ENCODE measurements around the gene ARFGEF3.
"Not testable (repeated sequence)": the region's sequence is repeated elsewhere in the genome, so short reads cannot be mapped to it uniquely, and the experiment has no call there.

ARFGEF3 gene

DNA sequence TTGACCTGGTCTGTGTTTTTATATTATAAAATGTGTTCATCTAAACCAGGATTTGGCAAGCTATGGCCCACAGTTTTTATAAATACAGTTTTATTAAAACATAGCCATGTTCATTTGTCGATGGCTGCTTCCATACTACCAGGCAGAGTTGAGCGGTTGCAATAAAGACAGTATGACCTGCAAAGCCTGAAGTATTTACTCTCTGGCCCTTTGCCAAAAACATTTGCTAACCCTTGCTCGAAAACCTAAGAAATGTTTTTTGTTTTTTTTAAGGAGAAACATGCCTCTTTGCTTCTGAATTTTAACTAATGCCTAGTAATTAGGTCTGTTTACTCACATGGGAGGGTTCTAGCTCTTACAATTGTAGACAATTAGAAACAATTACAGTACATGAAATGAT is 148.6 kb downstream of the ARFGEF3 start:
- no peak for DNase-seq (ENCODE audit: low spot score)

DNA sequence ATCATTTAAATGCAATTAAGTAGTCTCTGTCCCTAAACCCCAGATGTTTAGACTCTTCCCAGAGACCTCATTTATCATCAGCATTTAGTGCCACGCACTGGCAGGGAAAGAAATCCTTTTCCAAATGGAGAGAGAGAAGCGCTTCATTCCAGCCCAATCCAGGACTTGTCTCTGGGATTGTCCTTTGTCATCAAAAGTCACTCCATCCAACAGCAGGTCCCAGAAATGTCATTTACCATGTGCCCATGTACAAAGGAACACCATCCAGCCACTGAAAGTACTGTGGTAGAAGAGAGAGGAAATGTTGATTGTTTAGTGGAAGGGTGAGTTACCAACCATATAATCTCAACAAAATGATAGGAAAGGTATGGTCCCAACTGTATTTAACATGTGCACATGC is 149.1 kb downstream of the ARFGEF3 start:
- DNase-seq (ENCODE audit: low spot score) = no peak

DNA sequence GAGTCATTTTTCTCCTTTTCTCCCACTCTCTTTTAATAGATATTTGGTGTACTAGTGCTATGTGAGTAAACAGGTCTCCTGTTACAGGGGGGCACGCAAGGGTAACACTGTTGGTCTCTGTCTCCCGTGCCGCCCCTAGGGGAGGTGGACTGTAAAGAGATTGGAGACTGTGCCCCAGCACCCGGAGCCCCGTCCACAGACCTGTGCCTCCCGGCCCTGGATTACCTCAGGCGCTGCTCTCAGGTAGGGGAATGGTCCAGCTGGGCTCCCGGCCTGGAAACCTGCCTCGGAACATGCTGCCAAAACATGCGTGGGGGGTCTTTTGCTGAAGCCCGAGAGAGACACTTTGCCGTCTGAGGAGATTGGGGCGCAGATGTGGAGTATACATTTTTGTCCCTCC is 149.5 kb downstream of the ARFGEF3 start:
- no peak for DNase-seq (ENCODE audit: low spot score)

DNA sequence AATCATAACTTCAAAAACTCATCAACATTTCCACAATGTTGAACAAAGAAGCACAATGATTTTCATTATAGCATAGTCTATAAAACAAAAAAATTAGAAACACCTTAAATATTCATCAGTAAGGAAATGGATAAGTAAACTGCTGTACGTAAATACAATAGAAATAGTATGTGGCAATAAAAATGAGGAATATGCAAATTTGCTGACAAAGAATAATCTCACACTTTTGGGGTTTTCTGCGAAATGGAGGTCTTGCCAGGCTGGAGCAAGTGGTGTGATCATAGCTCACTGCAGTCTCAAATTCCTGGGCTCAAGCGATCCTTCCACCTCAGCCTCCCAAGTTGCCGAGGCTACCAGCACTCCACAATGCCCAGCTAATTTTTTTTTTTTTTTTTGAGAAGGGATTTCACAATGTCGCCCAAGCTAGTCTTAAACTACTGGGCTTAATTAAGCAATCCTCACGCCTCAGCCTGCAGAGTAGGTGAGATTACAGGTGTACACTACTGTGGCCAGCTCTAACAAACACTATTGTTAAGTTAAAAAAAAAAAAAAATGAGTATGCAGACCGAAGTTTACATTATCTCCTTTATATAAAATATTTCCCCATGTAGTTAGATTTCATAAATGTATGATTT is 157.1 kb downstream of the ARFGEF3 start:
- DNase-seq (ENCODE audit: low spot score) = no peak

DNA sequence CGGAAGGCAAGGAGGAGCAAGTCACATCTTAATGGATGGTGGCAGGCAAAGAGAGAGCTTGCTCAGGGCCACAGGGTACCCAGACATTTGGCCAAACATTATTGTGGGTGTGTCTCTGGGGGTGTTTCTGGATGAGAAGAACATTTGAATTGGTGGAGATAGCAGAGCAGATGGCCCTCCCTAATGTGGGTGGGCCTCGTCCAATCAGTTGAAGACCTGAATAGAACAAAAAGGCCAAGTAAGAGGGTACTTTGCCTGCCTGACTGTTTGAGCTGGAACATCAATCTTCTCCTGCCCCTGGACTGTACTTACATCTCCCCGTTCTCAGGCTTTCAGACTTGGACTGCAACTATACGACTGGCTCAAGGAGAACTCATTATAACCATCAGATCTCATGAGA is 160.2 kb downstream of the ARFGEF3 start:
- DNase-seq (ENCODE audit: low spot score) = no peak

DNA sequence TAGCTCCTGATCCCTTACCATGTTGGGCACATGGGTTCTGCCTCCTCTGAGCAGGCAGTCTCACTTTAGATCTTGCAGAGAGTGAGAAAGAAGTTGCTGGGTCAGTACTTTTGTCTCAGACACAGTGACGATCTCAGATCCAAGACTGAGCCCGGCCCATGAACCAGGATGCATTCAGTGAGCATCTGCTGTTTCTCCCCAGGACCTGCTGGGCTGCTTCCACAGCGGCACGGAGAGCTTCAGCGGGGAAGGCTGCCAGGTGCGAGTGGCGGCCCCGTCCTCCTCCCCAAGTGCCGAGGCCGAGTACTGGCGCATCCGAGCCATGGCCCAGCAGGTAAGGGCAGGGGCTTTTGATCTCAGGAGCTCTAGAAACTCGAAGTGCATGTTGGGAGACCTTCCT is 162.1 kb downstream of the ARFGEF3 start:
- DNase-seq (ENCODE audit: low spot score) = no peak

DNA sequence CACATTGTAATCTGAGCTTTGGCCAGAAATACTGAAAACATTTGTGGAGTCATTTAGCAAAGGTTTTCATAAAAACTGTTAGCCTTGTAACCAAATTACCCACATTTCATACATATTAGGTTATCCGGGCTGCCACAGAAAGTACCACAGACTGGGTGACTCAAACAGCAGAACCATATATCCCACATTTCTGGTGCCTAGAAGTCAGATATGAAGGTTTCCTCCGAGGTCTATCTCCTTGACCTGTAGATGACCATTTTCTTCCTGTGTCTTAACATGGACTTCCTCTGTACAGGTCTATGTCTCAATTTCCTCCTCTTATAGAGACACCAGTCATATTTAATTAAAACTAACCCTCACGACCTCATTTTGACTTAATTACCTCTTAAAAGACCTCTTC is 166.5 kb downstream of the ARFGEF3 start:
- DNase-seq (ENCODE audit: low spot score) = peak; percentile 13

DNA sequence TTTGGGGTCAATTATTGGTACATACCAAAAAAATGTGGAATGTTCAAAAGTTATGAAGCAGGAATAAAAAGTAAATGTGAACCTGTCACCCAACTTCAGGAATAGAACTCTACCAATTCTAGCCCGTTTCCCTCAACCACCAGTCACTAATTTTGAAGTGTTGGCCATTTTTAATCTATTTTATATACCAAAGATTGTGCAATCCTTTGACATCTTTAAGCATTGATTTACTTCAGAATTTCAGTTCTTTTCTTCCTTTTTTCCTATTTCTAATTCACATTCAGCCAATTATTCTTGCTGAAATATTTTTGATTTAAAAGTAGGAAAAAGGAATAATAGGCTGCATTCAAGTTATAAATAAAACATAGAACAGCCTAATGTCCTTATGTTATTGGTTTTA is 169.0 kb downstream of the ARFGEF3 start:
- DNase-seq (ENCODE audit: low spot score) = no peak

DNA sequence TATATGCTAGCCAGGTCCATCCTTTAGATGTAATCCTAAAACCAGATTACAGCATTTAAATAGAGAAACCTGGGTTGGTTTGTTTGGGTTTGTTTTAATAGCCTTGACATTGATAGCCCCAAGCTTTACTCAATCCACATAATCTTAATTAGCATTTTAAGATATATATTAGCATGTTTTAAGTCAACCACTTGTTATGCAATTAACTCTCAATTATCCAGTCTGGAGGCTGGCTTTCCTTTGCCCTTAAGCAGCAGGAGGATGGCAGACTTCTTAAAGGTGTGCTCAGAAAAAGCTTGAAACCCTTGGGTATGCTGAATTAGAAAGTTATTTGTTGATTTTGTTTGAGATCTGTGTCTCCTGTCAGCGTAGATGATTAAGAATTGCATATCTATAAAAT is 169.7 kb downstream of the ARFGEF3 start:
- DNase-seq (ENCODE audit: low spot score) = no peak

DNA sequence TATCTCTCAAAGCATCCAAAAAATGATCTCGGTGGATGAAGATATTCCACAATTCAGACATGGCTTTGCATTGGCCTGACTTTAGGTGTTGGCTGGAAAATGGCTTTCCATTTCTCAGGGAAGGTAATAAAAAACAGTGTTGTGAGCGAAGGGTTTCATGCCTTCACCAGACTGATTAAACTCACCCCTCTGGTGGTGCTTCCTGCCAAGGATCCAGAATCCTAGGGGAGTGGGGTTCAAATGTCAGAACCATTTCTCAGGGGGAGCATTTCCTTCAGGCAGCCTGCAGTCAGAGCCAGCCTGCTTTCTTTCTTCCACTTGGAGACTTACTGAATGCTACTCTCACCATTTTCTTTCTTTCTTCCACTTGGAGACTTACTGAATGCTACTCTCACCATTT is 170.2 kb downstream of the ARFGEF3 start:
- no peak for DNase-seq (ENCODE audit: low spot score)

DNA sequence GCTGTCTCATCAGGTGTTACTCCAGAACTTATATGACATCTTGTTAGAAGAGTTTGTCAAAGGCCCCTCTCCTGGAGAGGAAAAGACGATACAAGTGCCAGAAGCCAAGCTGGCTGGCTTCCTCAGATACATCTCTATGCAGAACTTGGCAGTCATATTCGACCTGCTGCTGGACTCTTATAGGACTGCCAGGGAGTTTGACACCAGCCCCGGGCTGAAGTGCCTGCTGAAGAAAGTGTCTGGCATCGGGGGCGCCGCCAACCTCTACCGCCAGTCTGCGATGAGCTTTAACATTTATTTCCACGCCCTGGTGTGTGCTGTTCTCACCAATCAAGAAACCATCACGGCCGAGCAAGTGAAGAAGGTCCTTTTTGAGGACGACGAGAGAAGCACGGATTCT is 172.3 kb downstream of the ARFGEF3 start:
- no peak for DNase-seq (ENCODE audit: low spot score)

DNA sequence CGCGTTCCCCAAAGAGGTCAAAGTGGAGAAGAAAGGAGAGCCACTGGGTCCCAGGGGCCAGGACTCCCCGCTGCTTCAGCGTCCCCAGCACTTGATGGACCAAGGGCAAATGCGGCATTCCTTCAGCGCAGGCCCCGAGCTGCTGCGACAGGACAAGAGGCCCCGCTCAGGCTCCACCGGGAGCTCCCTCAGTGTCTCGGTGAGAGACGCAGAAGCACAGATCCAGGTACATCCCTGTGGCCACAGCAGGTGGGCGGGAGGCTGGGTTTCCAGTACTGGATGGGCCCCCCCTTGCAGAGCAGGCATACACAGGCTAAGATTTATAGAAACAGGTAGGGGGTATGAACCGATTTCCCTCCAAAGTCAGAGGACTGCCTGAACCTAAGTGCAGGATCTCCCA is 173.2 kb downstream of the ARFGEF3 start:
- DNase-seq (ENCODE audit: low spot score) = no peak

DNA sequence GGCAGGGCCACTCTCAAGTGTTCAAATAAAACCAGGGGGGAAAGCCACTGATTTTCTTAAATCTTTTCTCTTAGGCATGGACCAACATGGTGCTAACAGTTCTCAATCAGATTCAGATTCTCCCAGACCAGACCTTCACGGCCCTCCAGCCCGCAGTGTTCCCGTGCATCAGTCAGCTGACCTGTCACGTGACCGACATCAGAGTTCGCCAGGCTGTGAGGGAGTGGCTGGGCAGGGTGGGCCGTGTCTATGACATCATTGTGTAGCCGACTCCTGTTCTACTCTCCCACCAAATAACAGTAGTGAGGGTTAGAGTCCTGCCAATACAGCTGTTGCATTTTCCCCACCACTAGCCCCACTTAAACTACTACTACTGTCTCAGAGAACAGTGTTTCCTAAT is 174.5 kb downstream of the ARFGEF3 start:
- DNase-seq (ENCODE audit: low spot score) = no peak

DNA sequence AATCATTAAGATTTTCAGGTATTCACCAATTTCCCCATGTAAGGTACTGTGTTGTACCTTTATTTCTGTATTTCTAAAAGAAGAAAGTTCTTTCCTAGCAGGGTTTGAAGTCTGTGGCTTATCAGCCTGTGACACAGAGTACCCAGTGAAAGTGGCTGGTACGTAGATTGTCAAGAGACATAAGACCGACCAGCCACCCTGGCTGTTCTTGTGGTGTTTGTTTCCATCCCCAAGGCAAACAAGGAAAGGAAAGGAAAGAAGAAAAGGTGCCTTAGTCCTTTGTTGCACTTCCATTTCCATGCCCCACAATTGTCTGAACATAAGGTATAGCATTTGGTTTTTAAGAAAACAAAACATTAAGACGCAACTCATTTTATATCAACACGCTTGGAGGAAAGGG is 175.3 kb downstream of the ARFGEF3 start:
- no peak for DNase-seq (ENCODE audit: low spot score)

DNA sequence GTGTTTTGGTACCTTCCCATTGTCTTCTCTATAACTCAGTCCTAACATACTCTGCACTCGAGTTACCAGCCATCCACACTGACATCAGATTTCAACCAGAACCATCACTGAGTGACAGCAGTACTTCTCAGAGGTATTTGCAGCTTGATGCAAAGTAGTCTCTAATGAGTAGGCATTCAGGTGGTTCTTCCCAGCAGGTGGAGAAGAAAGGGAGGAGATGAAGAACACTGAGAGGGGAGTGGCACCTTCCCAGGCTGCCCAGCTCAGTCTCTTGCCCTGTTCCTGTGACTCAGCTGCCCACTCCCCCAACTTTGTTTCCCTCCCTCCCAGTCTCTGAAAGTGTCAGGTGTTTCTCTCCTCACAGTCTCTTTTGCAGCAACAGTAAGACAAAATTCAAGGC is 177.3 kb downstream of the ARFGEF3 start:
- no peak for DNase-seq (ENCODE audit: low spot score)

DNA sequence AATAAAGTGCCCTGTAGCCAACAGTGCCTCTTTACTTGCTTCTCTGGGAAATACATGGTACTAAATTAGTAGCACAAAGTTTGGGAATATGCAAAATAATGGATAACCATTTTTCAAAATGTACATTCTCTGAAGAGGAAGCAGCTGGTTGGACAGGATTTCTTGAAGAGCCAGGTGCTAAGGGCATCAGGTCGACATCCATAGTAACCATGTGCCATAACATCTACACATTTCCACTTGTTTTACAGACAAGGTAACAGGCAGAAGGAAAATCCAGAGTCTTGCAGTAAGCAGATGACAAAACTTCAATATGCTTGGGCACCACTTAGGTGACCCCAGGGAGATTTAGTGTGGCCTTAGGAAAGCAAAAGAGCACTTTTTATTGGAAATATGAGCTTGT is 179.4 kb downstream of the ARFGEF3 start:
- no peak for DNase-seq (ENCODE audit: low spot score)

DNA sequence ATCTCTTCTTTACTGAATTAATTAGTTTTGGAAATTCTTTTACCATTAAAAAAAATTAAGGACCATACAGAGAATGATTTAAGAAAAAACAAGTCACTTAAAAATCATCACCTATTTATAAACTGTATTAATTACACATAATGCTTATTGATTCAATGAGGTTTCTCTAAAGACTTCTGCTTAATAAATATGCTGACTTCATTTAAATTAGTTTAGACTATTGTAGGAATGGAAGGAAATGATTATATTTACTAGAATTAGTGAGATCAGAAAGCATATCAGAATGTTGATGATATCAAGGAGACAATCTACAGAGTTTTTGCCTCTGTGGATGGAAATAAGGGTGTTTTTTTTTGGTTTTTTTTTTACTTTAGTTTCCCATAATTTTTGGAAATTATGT is 181.4 kb downstream of the ARFGEF3 start:
- no peak for DNase-seq (ENCODE audit: low spot score)

DNA sequence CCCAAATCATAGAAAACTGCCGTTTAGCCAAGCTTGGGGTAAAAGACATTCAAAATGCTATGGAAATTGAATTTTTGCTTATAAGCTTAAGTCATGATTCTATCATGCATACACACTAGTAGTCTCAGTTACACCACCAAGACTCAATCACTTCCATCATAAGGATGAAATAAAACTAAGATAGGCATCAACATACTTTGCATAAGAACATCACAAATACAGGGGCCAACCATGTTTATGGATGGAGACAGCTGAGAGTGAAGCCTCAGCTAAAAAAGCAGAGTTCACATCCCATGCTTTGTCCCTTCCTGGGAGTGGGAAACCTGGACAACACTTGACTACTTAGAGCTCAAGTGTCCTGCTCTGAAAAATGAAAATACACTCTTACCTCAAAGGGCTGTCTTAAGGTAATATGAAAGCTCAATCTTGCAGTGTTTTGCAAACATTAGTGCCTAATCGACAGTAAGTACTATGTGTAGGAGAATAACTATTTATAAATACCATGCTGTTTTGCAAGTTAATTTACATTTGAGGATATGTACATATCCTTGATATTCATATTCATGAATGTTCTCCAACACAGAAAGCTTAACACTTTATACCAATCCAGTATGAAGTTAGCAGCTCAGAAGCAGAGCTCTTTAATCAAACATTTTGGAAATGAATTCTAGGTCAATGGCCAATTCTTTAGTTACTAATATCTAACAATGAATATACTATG is 184.0 kb downstream of the ARFGEF3 start:
- DNase-seq (ENCODE audit: low spot score) = no peak

DNA sequence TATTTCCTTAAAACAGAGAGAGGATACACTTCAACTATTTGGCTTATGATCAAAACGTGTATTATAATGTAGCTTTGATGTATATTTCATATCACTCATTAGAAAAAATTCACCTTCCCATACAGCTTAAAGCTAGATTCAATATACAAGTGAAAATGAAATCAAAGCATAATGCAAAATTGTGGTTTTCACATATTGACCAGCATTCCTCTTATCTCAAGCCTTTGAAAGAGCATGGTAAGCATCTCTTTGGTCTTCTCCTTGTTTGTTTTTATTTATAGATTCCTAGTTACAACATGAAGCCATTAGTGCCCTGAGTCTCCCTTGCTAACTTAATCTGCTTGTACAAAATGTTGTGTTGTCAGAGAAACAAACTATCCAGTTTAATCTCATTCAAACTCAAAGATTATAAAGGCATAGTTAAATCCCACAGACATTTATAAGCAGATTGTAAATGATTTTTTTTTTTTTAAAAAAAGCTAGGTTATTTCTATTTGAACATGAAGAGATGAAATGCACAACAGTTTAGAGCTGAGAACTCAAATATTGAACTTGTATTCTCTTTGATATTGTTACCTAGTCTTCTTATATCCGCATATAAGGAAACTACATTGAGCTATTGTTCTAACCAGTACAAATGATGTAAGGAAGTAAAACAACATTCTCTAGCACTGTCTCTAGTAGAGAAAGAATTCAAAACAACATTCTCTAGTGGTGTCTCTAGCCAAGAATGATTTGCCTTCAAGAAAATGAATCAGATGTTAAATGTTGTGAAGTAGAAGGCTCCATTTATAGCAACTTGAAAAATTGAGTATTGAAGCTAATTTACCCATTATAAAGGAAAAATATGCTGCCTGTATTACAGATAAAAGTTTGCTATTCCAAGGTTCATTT is 184.8 kb downstream of the ARFGEF3 start:
- no peak for DNase-seq (ENCODE audit: low spot score)

DNA sequence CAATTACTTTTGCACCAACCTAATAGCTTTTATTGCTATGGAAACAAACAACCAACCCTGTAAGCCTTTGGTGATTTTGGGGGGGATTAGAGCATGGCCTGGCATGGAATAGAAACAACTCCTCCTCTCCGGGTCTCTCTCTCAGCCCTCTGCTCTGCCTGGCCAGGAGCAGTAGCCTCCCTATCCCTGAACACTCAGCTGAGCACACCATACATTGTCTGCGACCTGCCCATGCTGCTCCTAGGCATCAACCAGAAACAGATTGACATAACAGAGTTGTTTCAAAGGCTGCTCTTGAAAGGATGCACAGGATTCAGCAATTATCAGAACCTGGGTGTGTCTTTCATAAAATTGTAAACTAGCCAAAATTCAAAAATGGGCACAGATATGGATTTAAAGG is 186.1 kb downstream of the ARFGEF3 start:
- no peak for DNase-seq (ENCODE audit: low spot score)

DNA sequence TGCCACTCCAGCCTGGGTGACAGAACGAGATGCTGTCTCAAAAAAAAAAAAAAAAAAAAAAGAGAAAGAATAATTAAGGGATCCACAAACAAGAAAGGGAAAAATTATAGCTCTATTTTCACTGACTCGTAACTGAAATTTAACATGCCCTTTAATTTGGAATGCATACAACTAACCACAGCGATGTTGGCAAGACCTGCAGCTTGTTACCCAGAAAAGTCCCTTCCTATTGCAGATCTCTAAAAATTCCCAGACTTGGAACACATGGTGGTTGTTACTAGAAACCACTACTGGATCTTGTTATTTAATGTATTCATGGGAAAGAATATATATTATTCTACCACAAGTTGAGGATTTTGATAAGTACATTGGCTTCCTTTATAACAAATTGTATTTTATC is 188.2 kb downstream of the ARFGEF3 start:
- no peak for DNase-seq (ENCODE audit: low spot score)

DNA sequence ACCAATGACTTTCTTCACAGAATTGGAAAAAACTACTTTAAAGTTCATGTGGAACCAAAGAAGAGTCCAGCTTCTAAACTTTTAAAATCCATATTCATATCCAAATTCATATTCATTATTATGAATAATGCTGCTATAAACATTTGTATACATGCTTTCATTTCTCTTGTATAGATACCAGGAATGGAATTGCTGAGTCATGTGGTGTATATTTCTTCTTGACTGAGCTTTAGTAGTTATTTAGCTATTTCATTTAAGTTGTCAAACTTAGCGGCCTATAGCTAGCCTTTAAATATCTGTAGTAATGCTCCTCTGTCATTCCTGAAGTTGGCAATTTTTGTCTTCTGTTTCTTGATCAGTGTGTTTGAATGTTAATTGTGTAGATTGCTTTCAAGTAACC is 196.2 kb downstream of the ARFGEF3 start:
- DNase-seq (ENCODE audit: low spot score) = no peak

DNA sequence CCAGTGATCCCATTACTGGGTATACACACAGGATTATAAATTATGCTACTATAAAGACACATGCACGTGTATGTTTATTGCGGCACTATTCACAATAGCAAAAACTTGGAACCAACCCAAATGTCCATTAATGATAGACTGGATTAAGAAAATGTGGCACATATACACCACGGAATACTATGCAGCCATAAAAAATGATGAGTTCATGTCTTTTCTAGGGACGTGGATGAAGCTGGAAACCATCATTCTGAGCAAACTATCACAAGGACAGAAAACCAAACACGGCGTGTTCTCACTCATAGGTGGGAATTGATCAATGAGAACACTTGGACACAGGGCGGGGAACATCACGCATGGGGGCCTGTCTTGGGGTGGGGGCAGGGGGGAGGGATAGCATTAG is 206.9 kb downstream of the ARFGEF3 start:
- DNase-seq (ENCODE audit: low spot score) = not testable (repeated sequence)
